Peyer's patch (tissue), 4 donors: ENCODE data around the gene G6PC1. TPM values are rescaled to one million over a fixed set of nuclear protein-coding genes. Genes with fewer than 3 reads are reported as not detected.

Source experiments
- DNase-seq, 3 donors: peaks; one replicate each; pipeline ENCODE4 v3.0.0-alpha.2; 2017 to 2019
- H3K27ac ChIP-seq, 4 donors: fragments of 200-600 bp; sonication (generic); one replicate each; pipeline ENCODE4 v1.5.1; 2016 to 2019
- H3K27me3 ChIP-seq, 2 donors: fragments of 200-600 bp; sonication (generic); one replicate each; pipeline ENCODE4 v1.5.1; 2019
- H3K36me3 ChIP-seq, 3 donors: fragments of 200-600 bp; sonication (generic); one replicate each; pipeline ENCODE4 v1.5.1; 2016 to 2019
- H3K4me1 ChIP-seq, 4 donors: fragments of 200-600 bp; sonication (generic); one replicate each; pipeline ENCODE4 v1.5.1; 2016 to 2019
- H3K4me3 ChIP-seq, 4 donors: fragments of 200-600 bp; sonication (generic); 1 replicate in 3 of 4; 2 replicates in 1 of 4; pipeline ENCODE4 v1.5.1; 2016 to 2019; ENCODE audit warnings: mild to moderate bottlenecking in 1 of 4
- H3K9me3 ChIP-seq, 4 donors: fragments of 200-600 bp; sonication (generic); one replicate each; pipeline ENCODE4 v1.5.1; 2016 to 2019; ENCODE audit warnings: mild to moderate bottlenecking in 1 of 4
- POLR2A ChIP-seq, 2 donors: fragments of 450-650 bp; IDR thresholded peaks; one replicate each; pipeline ENCODE4 v1.5.1; 2017; ENCODE audit warnings: antibody characterized with exemption in 2 of 2, mild to moderate bottlenecking in 2 of 2, moderate library complexity in 2 of 2
- total RNA-seq, 4 donors: library from RNA; depleted of rRNA; stranded (reverse); fragments of >200 nt; gene quantifications; one replicate each; pipeline ENCODE4 v1.1.0, GENCODE V29; 2016
- TF ChIP-seq, protein P1 (sequence below), 6 experiments: fragments of 450-650 bp in 4 of 6; fragments of 200-600 bp in 2 of 6; sonication (generic) in 1 of 6; IDR thresholded peaks; one replicate each; pipeline ENCODE4 v1.5.1; 2017 to 2019; ENCODE audit warnings: antibody characterized with exemption in 6 of 6, mild to moderate bottlenecking in 3 of 6, moderate library complexity in 1 of 6

G6PC1 gene
- total RNA-seq, 4 donors from 2014 or later = 2.5 to 97.8 (median 66.0) TPM

DNA sequence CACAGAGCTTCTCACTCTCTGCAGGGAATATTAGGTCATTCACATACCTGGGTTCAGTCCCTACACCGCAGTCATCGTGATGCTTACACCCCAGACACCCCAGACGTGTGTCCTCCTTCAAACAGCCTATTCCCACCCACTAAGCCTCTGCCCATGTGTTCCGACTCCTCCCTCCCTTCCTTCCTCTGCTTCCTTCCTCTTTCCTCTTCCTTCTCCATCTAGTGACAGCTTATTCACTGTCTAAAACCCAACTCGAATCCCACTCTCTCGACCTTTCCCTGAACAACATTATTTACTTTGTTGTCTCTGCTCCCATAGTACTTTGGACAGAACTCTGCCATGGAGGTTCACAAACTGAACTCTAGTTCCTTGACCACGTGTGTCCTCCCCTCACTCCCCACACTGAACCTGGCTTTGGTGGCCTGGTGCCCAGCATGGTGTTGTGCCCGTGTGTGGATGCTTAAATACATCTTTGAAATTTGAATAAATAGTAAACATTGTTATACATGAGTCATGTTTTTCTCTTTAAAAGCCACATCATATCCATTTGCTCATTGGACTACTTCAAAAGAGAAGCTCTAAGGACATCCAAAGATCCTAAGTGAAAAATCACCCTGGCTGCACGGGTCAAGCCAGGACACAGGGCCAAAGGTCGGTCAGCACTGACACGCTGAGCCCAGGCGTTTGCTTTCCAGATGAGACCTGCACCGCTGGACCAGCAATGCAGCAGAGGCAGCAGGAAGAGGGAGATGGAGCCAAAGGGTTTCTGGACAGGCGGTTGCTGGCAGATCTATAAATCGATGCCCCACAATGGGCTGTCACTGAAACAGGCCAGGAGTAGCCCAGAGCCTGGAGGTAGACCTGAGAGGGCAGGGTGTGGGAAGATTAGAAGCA, 14.1 kb upstream of the G6PC1 start:
- peak in 2 of 3 donors; percentile 72 to 73 for DNase-seq
- Histone ChIP-seq H3K4me3 (no peak overlapping the region), H3K27ac (no peak overlapping the region), H3K27me3 (no peaks in the 10 kb centered on the region), H3K36me3 (no peaks in the 10 kb centered on the region), H3K4me1 (peaks cover 0 to 14% (median 0%) of the 10 kb centered on the region in 4 donors), H3K9me3 (no peaks in the 10 kb centered on the region)
- TF ChIP-seq, protein P1, sequence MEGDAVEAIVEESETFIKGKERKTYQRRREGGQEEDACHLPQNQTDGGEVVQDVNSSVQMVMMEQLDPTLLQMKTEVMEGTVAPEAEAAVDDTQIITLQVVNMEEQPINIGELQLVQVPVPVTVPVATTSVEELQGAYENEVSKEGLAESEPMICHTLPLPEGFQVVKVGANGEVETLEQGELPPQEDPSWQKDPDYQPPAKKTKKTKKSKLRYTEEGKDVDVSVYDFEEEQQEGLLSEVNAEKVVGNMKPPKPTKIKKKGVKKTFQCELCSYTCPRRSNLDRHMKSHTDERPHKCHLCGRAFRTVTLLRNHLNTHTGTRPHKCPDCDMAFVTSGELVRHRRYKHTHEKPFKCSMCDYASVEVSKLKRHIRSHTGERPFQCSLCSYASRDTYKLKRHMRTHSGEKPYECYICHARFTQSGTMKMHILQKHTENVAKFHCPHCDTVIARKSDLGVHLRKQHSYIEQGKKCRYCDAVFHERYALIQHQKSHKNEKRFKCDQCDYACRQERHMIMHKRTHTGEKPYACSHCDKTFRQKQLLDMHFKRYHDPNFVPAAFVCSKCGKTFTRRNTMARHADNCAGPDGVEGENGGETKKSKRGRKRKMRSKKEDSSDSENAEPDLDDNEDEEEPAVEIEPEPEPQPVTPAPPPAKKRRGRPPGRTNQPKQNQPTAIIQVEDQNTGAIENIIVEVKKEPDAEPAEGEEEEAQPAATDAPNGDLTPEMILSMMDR (IDR thresholded peaks at IDR 0.05) = no peak
- no peak for TF ChIP-seq POLR2A (IDR thresholded peaks at IDR 0.05)

DNA sequence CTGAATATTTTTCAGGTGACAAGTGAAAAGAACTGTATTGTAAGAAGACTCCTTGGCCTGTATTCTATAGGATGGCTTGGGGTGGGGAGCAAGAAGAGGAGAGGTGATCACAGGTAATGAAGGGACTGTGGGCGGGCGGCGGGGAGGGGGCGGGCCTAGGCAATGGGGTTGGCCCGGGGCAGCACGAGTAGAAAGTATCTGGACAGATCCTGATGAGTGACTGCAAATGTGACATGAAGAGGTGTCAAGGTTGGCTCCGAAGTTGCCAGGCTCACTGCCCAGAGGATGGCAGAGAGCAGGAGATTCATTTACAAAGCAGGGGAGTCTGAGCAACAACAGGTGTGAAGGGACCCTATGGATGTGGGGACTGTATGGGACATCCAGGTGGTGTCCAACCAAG, 10.8 kb upstream of the G6PC1 start:
- H3K9me3 ChIP-seq = no peaks in the 10 kb centered on the region
- H3K4me3 ChIP-seq = no peak overlapping the region
- no peaks in the 10 kb centered on the region for H3K27me3 ChIP-seq
- TF ChIP-seq POLR2A (IDR thresholded peaks at IDR 0.05) = no peak
- TF ChIP-seq, protein P1 (IDR thresholded peaks at IDR 0.05) = no peak
- DNase-seq = no peak
- H3K27ac ChIP-seq = no peak overlapping the region
- peaks cover 0 to 40% (median 7%) of the 10 kb centered on the region in 4 donors for H3K4me1 ChIP-seq
- no peaks in the 10 kb centered on the region for H3K36me3 ChIP-seq

DNA sequence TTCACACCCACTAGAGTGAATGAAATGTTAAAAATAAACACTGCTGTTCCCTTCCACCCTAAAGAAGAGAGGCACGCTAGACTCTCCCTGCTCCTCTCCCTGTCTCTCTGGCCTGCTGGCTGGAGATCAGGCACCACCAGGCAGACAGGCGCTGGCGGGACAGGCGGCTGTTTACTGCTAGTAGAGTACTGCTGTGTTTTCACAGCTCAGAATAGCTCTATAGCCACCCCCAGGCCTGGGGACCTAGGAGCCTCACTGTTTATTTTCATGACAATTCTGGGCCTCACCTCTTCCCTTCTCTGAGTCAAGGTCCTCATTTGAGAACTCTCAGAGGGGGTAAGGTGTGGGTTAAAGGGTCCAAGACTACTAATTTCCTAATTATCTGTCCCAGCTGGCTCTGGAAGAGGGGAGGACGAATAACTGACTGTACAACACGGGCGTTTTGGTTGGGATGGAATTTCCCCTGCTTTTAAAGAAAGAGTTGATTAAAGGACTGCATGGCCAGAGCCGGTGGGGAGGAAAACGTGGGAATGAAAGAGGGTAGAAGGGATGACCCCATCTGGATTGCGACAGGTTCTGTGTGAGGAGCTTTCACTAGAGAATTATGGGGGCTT, 9.0 kb upstream of the G6PC1 start:
- no peaks in the 10 kb centered on the region for H3K9me3 ChIP-seq
- peaks cover 0 to 45% (median 7%) of the 10 kb centered on the region in 4 donors for H3K4me1 ChIP-seq
- H3K27me3 ChIP-seq = no peaks in the 10 kb centered on the region
- no peak for DNase-seq
- no peaks in the 10 kb centered on the region for H3K36me3 ChIP-seq
- peak overlapping the region in 3 of 4 donors; percentile 36 to 52 (median 44) for H3K27ac ChIP-seq
- no peak for TF ChIP-seq POLR2A (IDR thresholded peaks at IDR 0.05)
- TF ChIP-seq, protein P1 (IDR thresholded peaks at IDR 0.05) = no peak
- no peak overlapping the region for H3K4me3 ChIP-seq

- no peak for DNase-seq
- Histone ChIP-seq H3K4me1 (peaks cover 0 to 38% (median 7%) of the 10 kb centered on the region in 4 donors), H3K27me3 (no peaks in the 10 kb centered on the region), H3K27ac (peak overlapping the region in 2 of 4 donors; percentile 76 to 79), H3K4me3 (no peak overlapping the region), H3K9me3 (no peaks in the 10 kb centered on the region), H3K36me3 (no peaks in the 10 kb centered on the region)
- TF ChIP-seq, protein P1 (IDR thresholded peaks at IDR 0.05) = no peak
- no peak for TF ChIP-seq POLR2A (IDR thresholded peaks at IDR 0.05)
These were observed 7.2 kb upstream of the G6PC1 start for GRCh38 chr17:42893359-42893758.

GRCh38 chr17:42894283-42895184, 6.1 kb upstream of the G6PC1 start:
- Histone ChIP-seq H3K4me1 (peaks cover 0 to 38% (median 7%) of the 10 kb centered on the region in 4 donors), H3K4me3 (no peak overlapping the region)
- peak in 1 of 2 donors; percentile 18 for TF ChIP-seq POLR2A (IDR thresholded peaks at IDR 0.05)
- TF ChIP-seq, protein P1 (IDR thresholded peaks at IDR 0.05) = no peak

More at GRCh38 chr17:42894283-42895184, 6.1 kb upstream of the G6PC1 start:
- DNase-seq = peak in 2 of 3 donors; percentile 75 to 80
- Histone ChIP-seq H3K27ac (peak overlapping the region in 3 of 4 donors; percentile 9 to 79 (median 76)), H3K27me3 (no peaks in the 10 kb centered on the region), H3K36me3 (no peaks in the 10 kb centered on the region), H3K9me3 (no peaks in the 10 kb centered on the region)
